Thyroid gland (tissue), 4 donors: ENCODE data around the gene AANAT. TPM values are rescaled to one million over a fixed set of nuclear protein-coding genes. Genes with fewer than 3 reads are reported as not detected.

Experiments
- DNase-seq, 2 donors: peaks; one replicate each; pipeline ENCODE4 v3.0.0-alpha.2; 2019
- H3K27ac ChIP-seq, 3 donors: fragments of 200-600 bp; sonication (generic); 1 replicate in 2 of 3; 2 replicates in 1 of 3; pipeline ENCODE4 v1.5.1; 2016 to 2019; ENCODE audit warnings: mild to moderate bottlenecking in 1 of 3, moderate library complexity in 1 of 3
- H3K27me3 ChIP-seq: fragments of 200-600 bp; sonication (generic); one replicate; pipeline ENCODE4 v1.5.1; 2019
- H3K36me3 ChIP-seq, 2 donors: fragments of 200-600 bp; sonication (generic); one replicate each; pipeline ENCODE4 v1.5.1; 2016 to 2019
- H3K4me1 ChIP-seq, 2 donors: fragments of 200-600 bp; sonication (generic); one replicate each; pipeline ENCODE4 v1.5.1; 2017 to 2019
- H3K4me3 ChIP-seq, 3 donors: fragments of 200-600 bp; sonication (generic); replicated peaks in 1 of 3; 1 replicate in 2 of 3; 2 replicates in 1 of 3; pipeline ENCODE4 v1.5.1; 2016; ENCODE audit warnings: mild to moderate bottlenecking in 1 of 3
- H3K9me3 ChIP-seq: fragments of 200-600 bp; sonication (generic); one replicate; pipeline ENCODE4 v1.5.1; 2017
- POLR2A ChIP-seq, 2 donors: fragments of 450-650 bp; IDR thresholded peaks; one replicate each; pipeline ENCODE4 v1.6.1; 2017; ENCODE audit warnings: antibody characterized with exemption in 2 of 2, mild to moderate bottlenecking in 2 of 2, moderate library complexity in 1 of 2
- WGBS, 2 donors: methylation state at CpG; one replicate each; pipeline ENCODE4 v1.1.5; 2017; 5-methylcytosine and 5-hydroxymethylcytosine counted together
- intact Hi-C: fragments of 100-400 bp; cut with DNase I; formaldehyde crosslinking; loops from one replicate; pipeline ENCODE4 v1.15.1; 2023
- total RNA-seq, 4 donors: library from RNA; depleted of rRNA; stranded (reverse); fragments of >200 nt; gene quantifications; one replicate each; pipeline ENCODE4 v1.2.3, GENCODE V29; 2016
- TF ChIP-seq, protein P1 (sequence below), 6 experiments: fragments of 200-600 bp in 3 of 6; fragments of 450-650 bp in 3 of 6; sonication (generic) in 3 of 6; IDR thresholded peaks; one replicate each; pipeline ENCODE4 v1.5.1; 2016 to 2019; ENCODE audit warnings: antibody characterized with exemption in 6 of 6, mild to moderate bottlenecking in 2 of 6, inconsistent platforms in 1 of 6, moderate library complexity in 1 of 6

The AANAT gene
- total RNA-seq, 4 donors from 2014 or later: 0.81 TPM; not detected in 3

GRCh38 chr17:76441686-76442340, 25.6 kb upstream of the AANAT start:
- DNase-seq: no peak
- Histone ChIP-seq H3K9me3 (no peaks in the 10 kb centered on the region), H3K27ac (no peak overlapping the region), H3K27me3 (no peaks in the 10 kb centered on the region), H3K36me3 (no peaks in the 10 kb centered on the region), H3K4me3 (no peak overlapping the region), H3K4me1 (peaks cover 29 to 44% of the 10 kb centered on the region in 2 donors)
- WGBS, 2 donors: 78 to 81% methylated on average over 13 of the region's 13 CpGs
- TF ChIP-seq, protein P1, sequence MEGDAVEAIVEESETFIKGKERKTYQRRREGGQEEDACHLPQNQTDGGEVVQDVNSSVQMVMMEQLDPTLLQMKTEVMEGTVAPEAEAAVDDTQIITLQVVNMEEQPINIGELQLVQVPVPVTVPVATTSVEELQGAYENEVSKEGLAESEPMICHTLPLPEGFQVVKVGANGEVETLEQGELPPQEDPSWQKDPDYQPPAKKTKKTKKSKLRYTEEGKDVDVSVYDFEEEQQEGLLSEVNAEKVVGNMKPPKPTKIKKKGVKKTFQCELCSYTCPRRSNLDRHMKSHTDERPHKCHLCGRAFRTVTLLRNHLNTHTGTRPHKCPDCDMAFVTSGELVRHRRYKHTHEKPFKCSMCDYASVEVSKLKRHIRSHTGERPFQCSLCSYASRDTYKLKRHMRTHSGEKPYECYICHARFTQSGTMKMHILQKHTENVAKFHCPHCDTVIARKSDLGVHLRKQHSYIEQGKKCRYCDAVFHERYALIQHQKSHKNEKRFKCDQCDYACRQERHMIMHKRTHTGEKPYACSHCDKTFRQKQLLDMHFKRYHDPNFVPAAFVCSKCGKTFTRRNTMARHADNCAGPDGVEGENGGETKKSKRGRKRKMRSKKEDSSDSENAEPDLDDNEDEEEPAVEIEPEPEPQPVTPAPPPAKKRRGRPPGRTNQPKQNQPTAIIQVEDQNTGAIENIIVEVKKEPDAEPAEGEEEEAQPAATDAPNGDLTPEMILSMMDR (IDR thresholded peaks at IDR 0.05): no peak
- no peak for TF ChIP-seq POLR2A (IDR thresholded peaks at IDR 0.05)
- intact Hi-C loops: no loop called here

- H3K27me3 ChIP-seq: no peaks in the 10 kb centered on the region
- TF ChIP-seq, protein P1 (IDR thresholded peaks at IDR 0.05): no peak
- TF ChIP-seq POLR2A (IDR thresholded peaks at IDR 0.05): no peak
- 94 to 95% methylated on average over 8 of the region's 8 CpGs for WGBS, 2 donors
- peaks cover 37 to 52% of the 10 kb centered on the region in 2 donors for H3K4me1 ChIP-seq
- no peaks in the 10 kb centered on the region for H3K9me3 ChIP-seq
- no peak overlapping the region for H3K27ac ChIP-seq
- no peaks in the 10 kb centered on the region for H3K36me3 ChIP-seq
- H3K4me3 ChIP-seq: no peak overlapping the region
- DNase-seq: no peak
- intact Hi-C loops: no loop called here
Measured at GRCh38 chr17:76442341-76443338, 24.8 kb upstream of the AANAT start.

DNA sequence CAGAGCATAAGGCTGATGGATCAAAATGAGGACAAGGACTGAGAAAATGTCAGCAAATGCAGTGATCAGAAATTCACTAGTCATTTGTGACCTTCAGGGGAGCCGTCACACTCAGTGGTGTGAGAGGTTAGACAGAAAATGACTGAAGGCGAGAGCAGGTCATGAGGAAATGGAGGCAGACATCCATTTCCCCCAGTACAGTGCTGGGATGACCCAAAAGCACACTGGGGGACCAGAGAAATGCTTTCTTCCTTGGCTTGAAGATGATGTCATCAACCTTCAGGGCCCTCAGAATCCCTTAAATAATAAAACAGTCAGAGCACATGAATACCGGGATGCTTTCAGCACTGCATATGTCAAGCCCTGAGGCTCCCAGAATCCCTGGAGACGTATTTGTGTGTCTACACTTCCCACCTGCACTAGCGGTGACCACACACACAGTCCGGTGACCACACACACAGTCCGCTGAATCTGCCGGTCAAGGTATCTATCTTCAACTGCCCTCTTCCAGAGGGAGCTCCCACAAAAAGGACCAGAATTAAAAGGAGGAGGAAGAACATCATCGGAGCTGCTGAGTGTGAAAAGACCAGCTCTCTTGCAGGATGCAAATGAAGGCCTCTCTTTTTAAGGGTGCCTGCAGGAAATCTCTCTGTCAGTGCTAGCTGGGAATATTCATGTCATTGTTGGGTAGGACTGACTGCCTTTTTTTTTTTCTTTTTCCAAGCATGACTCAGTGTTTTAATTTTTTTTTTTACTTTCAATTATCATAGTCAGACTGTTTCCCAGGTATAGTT, 22.7 kb upstream of the AANAT start:
- intact Hi-C loops: loop anchor here (5.0 kb wide), 1 partner anchor 32 kb away; no protein-coding TSS in a partner anchor
- TF ChIP-seq, protein P1 (IDR thresholded peaks at IDR 0.05): no peak
- TF ChIP-seq POLR2A (IDR thresholded peaks at IDR 0.05): no peak
- no peaks in the 10 kb centered on the region for H3K36me3 ChIP-seq
- H3K27ac ChIP-seq: peak overlapping the region; percentile 21 to 56 (median 44)
- H3K4me1 ChIP-seq: peaks cover 38 to 50% of the 10 kb centered on the region in 2 donors
- H3K4me3 ChIP-seq: no peak overlapping the region
- 82 to 86% methylated on average over 9 of the region's 9 CpGs for WGBS, 2 donors
- no peaks in the 10 kb centered on the region for H3K27me3 ChIP-seq
- DNase-seq: no peak
- H3K9me3 ChIP-seq: no peaks in the 10 kb centered on the region

- Histone ChIP-seq H3K36me3 (no peaks in the 10 kb centered on the region), H3K4me1 (peaks cover 38 to 48% of the 10 kb centered on the region in 2 donors), H3K9me3 (no peaks in the 10 kb centered on the region), H3K27ac (peak overlapping the region; percentile 21 to 56 (median 44)), H3K27me3 (no peaks in the 10 kb centered on the region), H3K4me3 (no peak overlapping the region)
- WGBS, 2 donors: 33 to 45% methylated on average over 10 of the region's 10 CpGs
- intact Hi-C loops: loop anchor here (5.0 kb wide), 1 partner anchor 34 kb away; no protein-coding TSS in a partner anchor
- TF ChIP-seq POLR2A (IDR thresholded peaks at IDR 0.05): no peak
- TF ChIP-seq, protein P1 (IDR thresholded peaks at IDR 0.05): no peak
- DNase-seq: peak; percentile 77 to 78
Measured at GRCh38 chr17:76445697-76446448, 21.5 kb upstream of the AANAT start.
